ENCODE results near the gene SNIP1.
A peak's percentile ranks its signal among the peaks of the same experiment; 100 is the strongest.
"Not testable (repeated sequence)": the region's sequence is repeated elsewhere in the genome, so short reads cannot be mapped to it uniquely, and the experiment has no call there.

The SNIP1 gene

GRCh38 chr1:37513795-37514349, 40.2 kb downstream of the SNIP1 start:
- peak; percentile 43 for DNase-seq (ENCODE audit: low read depth, low spot score)

DNA sequence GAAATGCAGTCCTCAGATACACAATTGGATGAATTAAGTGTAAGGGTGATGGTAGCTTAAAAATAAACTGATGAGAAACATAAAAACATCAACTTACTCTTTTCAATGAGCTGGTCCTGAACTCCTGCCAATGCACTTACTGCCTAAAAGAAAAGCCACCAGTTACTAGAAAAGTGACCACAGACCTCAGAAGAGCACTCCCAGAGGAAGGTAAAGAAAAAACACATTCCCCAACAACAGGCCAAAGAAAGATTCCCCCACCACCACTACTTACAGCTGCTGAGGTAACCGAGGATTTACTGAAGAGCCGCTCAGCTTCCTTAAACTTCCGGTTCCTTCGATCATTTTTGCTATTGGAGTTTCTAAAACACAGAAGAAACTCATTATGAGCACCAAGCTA, 44.9 kb downstream of the SNIP1 start:
- no peak for DNase-seq (ENCODE audit: low read depth, low spot score)

DNA sequence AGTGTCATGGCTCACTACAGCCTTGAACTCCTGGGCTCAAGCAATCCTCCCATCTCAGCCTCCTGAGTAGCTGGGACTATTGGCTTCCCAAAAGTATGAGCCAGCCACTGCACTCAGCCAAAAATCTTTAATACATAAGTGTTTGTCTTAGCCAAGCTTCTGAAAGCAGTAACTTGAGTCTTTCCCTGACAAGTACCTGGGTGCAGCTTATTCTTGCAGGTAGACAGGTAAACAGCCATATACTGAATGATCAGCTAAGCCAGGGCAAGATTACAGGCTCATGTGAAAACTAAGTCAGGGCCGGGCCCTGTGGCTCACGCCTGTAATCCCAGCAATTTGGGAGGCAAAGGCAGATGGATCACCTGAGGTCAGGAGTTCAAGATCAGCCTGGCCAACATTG, 47.4 kb downstream of the SNIP1 start:
- no peak for DNase-seq (ENCODE audit: low read depth, low spot score)

GRCh38 chr1:37502791-37503190, 51.3 kb downstream of the SNIP1 start:
- not testable (repeated sequence) for DNase-seq (ENCODE audit: low read depth, low spot score)

GRCh38 chr1:37502104-37502503, 52.0 kb downstream of the SNIP1 start:
- DNase-seq (ENCODE audit: low read depth, low spot score), result no peak

DNA sequence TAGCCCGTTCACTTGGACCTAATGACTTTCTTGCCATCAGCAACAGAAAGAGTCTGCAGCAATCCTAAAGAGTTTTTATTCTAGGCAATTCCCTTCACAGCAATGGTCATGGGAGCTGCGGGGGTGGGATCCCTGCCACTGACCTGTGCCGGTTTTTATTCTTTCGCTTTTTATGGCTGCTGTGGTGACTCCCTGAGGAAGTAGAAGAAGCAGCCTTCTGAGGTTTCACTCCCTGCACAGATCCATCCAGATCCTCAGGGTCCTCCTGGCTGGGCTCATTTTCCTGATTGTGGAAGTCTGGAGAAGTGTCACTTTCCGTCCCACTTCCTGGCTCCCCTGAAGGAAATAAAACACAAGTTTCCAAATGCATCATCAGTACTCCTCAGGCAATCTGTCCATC, 52.4 kb downstream of the SNIP1 start:
- DNase-seq (ENCODE audit: low read depth, low spot score), result no peak

DNA sequence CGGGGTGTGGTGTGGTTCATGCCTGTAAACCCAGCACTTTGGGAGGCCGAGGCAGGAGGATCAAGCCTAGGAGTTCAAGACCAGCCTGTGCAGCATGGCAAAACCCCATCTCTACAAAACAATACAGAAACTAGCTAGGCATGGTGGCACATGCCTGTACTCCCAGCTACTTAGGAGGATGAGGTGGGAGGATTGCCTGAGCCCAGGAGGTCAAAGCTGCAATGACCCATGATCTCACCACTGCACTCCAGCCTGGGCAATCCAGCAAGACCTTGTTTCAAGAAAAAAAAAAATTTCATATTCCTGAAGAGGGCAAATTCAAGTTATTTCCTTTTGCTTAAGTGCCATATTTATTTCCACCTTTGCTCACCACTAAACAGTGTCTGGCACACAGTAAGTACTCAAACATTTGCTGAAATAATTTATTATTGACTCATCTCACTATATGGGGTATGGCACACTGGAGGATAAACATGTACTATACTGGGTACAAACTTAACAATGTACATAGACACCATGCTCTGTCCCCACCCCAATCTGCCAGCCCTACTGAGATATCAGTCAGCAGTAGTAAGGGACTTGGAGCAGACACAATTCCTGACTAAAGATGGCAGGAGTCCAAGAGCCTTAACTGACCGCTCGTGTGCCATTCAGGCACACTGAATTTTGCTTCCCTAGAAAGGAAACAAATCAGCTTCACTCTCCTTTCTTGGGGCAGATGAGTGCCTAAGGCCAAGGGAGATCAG, 55.0 kb downstream of the SNIP1 start:
- no peak for DNase-seq (ENCODE audit: low read depth, low spot score)

GRCh38 chr1:37497832-37498231, 56.3 kb downstream of the SNIP1 start:
- no peak for DNase-seq (ENCODE audit: low read depth, low spot score)

- no peak for DNase-seq (ENCODE audit: low read depth, low spot score)
Measured at GRCh38 chr1:37495875-37496274, 58.2 kb downstream of the SNIP1 start.

DNA sequence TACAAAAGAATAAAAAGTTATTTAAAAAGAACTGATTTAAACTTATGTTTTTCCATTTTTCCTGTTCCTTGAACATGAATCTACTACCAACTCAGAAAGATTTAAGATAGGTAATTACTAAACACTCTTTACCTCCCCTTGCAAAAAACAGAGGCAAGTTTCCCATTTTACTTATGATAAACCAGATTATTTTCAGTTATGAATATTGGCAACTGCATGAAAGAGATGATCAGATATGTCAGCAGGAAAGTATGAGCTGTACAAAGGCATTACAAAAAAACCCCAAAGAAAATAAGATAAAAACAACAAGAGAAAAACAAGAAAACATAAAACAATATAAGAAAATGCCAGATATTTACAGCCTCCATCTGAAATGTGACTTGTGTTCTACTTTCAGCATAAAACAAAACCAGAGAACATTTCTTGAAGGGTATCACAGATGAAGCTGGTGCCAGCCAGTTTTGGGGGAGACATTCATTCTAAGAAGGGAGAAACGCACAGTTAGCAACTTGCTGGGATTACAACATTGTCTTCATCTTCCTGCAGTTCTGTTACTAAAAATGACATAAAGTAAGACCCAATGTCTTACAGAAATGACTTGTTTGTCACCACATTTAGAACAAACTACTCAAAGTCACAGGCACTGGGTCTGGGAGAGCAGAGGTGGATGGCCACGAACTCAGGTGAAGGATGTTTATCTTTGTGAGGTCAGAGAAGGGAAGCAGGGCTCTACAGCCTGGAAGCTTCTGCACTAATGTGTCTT, 60.6 kb downstream of the SNIP1 start:
- DNase-seq (ENCODE audit: low read depth, low spot score), result no peak

DNA sequence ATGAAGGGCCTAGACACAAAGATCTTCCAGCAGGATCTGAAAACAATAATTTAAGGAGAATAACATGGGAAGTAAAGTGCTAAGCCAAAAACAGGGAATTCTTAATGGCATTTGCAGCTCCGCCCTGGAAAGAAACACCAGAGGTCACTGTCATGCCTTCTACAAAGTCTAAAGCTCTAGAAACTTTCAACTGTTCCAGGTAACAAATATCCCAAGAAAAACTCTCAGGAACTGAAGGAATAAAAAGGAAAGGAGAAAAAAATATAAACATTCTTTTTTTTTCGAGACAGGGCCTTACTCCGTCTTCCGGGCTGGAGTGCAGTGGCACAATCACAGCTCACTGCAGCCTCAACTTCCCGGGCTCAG, 66.5 kb downstream of the SNIP1 start:
- no peak for DNase-seq (ENCODE audit: low read depth, low spot score)

DNA sequence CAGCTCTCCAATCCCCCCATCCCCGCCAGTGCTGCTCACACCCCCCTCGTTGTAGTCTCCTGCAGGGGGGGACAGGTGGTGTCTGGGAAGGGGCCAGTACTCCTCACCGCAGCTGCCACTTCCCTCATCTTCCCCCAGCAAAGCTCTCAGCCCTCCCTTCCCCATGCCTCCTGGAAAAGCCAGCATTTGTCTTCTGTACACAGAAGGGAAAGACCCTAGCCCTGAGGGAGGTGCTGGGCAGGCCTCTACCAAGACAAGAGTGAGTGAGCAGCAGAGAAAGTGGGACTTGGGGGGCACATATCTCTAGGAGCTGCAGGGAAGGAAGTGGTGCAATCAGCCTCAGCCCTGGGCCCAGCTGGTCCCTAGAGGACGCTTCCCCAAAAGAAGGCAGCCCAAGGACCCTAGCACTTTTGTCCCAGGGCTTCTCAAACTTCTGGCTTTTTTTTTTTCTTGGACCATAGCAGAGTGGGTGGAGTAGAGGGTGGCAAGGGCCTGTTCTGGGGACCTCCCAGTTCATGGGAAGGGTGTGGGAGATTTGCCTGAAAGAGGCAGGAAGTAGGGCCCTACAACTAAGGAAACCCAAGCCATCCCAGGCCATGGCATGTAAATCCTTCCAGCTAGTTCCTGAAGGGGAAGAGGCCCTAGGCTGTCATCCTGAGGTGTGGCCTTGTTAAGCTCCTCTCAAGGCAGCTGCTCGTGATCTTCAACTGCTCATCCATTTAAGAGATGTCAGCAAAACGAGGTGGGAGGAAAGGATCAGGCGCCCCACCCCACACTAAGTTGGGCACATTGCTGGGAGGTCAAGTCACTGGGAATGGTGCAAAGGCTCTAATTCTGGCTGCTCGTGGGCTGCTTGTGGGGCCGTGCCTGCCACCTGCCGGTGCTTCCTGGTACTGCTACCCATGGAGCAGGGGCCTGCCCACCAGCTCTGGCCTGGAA, 67.1 kb downstream of the SNIP1 start:
- peak; percentile 52 for DNase-seq (ENCODE audit: low read depth, low spot score)

DNA sequence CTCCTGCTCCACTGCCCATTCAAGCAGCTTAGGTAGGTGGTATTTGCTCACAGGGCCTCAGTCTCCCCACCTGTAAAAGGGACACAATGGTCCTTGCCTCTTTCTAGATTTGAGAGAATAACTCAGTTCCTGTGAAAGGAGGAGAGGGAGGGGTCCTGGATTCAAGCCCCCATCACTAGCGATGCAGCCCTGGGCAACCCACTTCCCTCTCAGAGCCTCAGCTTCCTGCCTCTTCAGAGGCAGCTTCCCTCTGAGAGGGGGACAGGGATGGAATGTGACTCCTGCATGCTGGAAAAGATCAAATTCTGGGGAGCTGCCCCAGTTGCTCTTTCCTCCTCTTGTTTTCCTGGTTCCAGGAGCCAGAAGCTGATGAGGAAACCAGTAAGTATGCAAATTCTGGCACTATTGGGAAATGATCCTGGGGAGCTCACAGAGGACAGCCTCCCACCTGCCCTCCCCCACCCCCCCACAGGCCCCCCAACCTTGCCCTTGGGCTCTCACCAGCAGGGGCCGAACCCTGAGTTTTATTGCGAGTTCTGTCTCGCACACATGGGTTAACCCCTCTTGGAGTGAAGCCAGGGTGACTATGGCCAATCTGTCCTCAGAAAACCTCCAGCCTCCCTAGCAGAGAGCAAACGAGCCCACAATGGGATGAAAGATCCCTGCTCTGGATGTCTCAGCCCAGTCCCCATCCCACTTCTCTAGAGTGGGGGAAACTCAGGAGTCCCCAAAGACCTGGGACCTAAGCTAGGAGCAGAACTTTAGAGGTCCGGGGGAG, 68.0 kb downstream of the SNIP1 start:
- no peak for DNase-seq (ENCODE audit: low read depth, low spot score)
